Prostate gland (tissue), 2 donors: ENCODE data around the gene FXYD1.

Source experiments
- POLR2A ChIP-seq: fragments of 450-650 bp; IDR thresholded peaks from one replicate; pipeline ENCODE4 v1.6.1; 2016; ENCODE audit warnings: antibody characterized with exemption, mild to moderate bottlenecking
- POLR2AphosphoS5 ChIP-seq: sonication (generic); formaldehyde crosslinking; IDR thresholded peaks from one replicate; pipeline ENCODE4 v1.6.1; 2017; ENCODE audit warnings: antibody characterized with exemption
- TF ChIP-seq, protein P1 (sequence below), 4 experiments: fragments of 200-600 bp in 2 of 4; fragments of 450-650 bp in 2 of 4; sonication (generic) in 2 of 4; IDR thresholded peaks; 1 replicate in 3 of 4; 2 replicates in 1 of 4; pipeline ENCODE4 v1.5.1; 2016 to 2019; ENCODE audit warnings: antibody characterized with exemption in 4 of 4, mild to moderate bottlenecking in 2 of 4, moderate library complexity in 2 of 4

GRCh38 chr19:35149463-35149862 lies 10.8 kb downstream of the FXYD1 start:
- TF ChIP-seq POLR2A (no peak), POLR2AphosphoS5 (no peak)
- TF ChIP-seq, protein P1, sequence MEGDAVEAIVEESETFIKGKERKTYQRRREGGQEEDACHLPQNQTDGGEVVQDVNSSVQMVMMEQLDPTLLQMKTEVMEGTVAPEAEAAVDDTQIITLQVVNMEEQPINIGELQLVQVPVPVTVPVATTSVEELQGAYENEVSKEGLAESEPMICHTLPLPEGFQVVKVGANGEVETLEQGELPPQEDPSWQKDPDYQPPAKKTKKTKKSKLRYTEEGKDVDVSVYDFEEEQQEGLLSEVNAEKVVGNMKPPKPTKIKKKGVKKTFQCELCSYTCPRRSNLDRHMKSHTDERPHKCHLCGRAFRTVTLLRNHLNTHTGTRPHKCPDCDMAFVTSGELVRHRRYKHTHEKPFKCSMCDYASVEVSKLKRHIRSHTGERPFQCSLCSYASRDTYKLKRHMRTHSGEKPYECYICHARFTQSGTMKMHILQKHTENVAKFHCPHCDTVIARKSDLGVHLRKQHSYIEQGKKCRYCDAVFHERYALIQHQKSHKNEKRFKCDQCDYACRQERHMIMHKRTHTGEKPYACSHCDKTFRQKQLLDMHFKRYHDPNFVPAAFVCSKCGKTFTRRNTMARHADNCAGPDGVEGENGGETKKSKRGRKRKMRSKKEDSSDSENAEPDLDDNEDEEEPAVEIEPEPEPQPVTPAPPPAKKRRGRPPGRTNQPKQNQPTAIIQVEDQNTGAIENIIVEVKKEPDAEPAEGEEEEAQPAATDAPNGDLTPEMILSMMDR (IDR thresholded peaks at IDR 0.05), result no peak
